Panc1 (cell line): ENCODE measurements around the gene ARG2. TPM values are rescaled to one million over a fixed set of nuclear protein-coding genes. Genes with fewer than 3 reads are reported as not detected.

Experiments used
- ATAC-seq: fragments of 200-7000 bp; cut with Tn5 transposase; 2 replicates; pipeline ENCODE4 v1.9.1; 2020; ENCODE audit warnings: mild to moderate bottlenecking, moderate library complexity
- BruUV-seq: library from RNA; stranded (reverse); fragments of 400-500 nt; replicated peaks from 2 replicates; lab custom pipeline; 2021; lab: Mats Ljungman, UMichigan
- CTCF ChIA-PET: fragments of 300-600 bp; sonication (Branson Sonifier 250); formaldehyde crosslinking; loops from one replicate; lab custom pipeline; 2022; ENCODE audit warnings: antibody characterized with exemption; lab: Charles Lee
- POLR2A ChIA-PET: fragments of 300-600 bp; sonication (Branson Sonifier 250); formaldehyde crosslinking; loops from one replicate; lab custom pipeline; 2022; ENCODE audit warnings: antibody characterized with exemption; lab: Charles Lee
- DNase-seq: peaks from one replicate; pipeline ENCODE4 v3.0.0-alpha.2; 2010; ENCODE audit warnings: low read depth, low spot score
- H3K27ac ChIP-seq: 2 replicates; pipeline ENCODE4 v1.5.1; 2011; ENCODE audit warnings: mild to moderate bottlenecking, low read length, inconsistent platforms
- H3K27me3 ChIP-seq: fragments of 200-500 bp; sonication (Bioruptor generic); 2 replicates; pipeline ENCODE4 v1.6.0; 2014; ENCODE audit warnings: low read length, inconsistent platforms; ENCODE audit not compliant: control insufficient read depth, insufficient read depth
- H3K36me3 ChIP-seq: fragments of 200-500 bp; sonication (Bioruptor generic); 2 replicates; pipeline ENCODE4 v1.5.1; 2014; ENCODE audit warnings: inconsistent platforms, mild to moderate bottlenecking, low read length, moderate library complexity; ENCODE audit not compliant: control insufficient read depth, insufficient read depth
- H3K4me1 ChIP-seq: 2 replicates; pipeline ENCODE4 v1.5.1; 2011; ENCODE audit warnings: inconsistent platforms, mild to moderate bottlenecking, low read length, moderate library complexity; ENCODE audit not compliant: control insufficient read depth, insufficient read depth
- H3K4me3 ChIP-seq, 2 experiments: 2 replicates each; pipeline ENCODE4 v1.5.1; 2011 to 2012; ENCODE audit warnings: low read depth in 2 of 2, low read length in 2 of 2, mild to moderate bottlenecking in 2 of 2, inconsistent platforms in 1 of 2, moderate library complexity in 1 of 2
- H3K9me3 ChIP-seq: fragments of 200-500 bp; sonication (Bioruptor generic); 2 replicates; pipeline ENCODE4 v1.5.1; 2014; ENCODE audit warnings: low read depth, mild to moderate bottlenecking, inconsistent platforms, low read length, moderate library complexity; ENCODE audit not compliant: control insufficient read depth, insufficient read depth
- CTCF ChIP-seq: fragments of 450-650 bp; IDR thresholded peaks from 2 replicates; pipeline ENCODE4 v1.5.1; 2017; ENCODE audit warnings: mild to moderate bottlenecking
- POLR2AphosphoS5 ChIP-seq: IDR thresholded peaks from 2 replicates; pipeline ENCODE4 v1.6.1; 2012; ENCODE audit warnings: mild to moderate bottlenecking, low read depth, low read length, moderate library complexity
- REST ChIP-seq, 2 experiments: IDR thresholded peaks; 2 replicates each; pipeline ENCODE4 v1.6.1; 2011 to 2012; ENCODE audit warnings: low read depth in 2 of 2, control low read depth in 1 of 2, low read length in 1 of 2, mild to moderate bottlenecking in 1 of 2, moderate library complexity in 1 of 2; ENCODE audit not compliant: insufficient read depth in 1 of 2
- SIN3A ChIP-seq: IDR thresholded peaks from 2 replicates; pipeline ENCODE4 v1.6.1; 2012; ENCODE audit warnings: low read depth, mild to moderate bottlenecking, low read length, moderate library complexity, borderline replicate concordance; ENCODE audit not compliant: insufficient read depth
- TCF7L2 ChIP-seq: IDR thresholded peaks from 2 replicates; pipeline ENCODE4 v1.6.1; 2011; ENCODE audit warnings: mild to moderate bottlenecking, low read depth, low read length, inconsistent platforms
- in situ Hi-C: cut with HindIII; loops from 2 replicates; pipeline ENCODE4 v1.10.0; 2016; ENCODE audit warnings: low sequenced_read_pairs, low pct_unique_long_range_greater_than_20kb
- intact Hi-C: fragments of 100-400 bp; cut with micrococcal nuclease; formaldehyde crosslinking; loops from one replicate; pipeline ENCODE4 v1.10.0; 2022; ENCODE audit not compliant: unreplicated experiment
- total RNA-seq: library from RNA; stranded (reverse); gene quantifications from one replicate; pipeline ENCODE4 v1.2.1, GENCODE V29; 2021; ENCODE audit not compliant: unreplicated experiment

Gene ARG2
- total RNA-seq, 1 experiment from 2014 or later, result 1.1 TPM

GRCh38 chr14:67577909-67578749, 41.6 kb upstream of the ARG2 start:
- no peak for ATAC-seq
- CTCF ChIA-PET, result no interaction called here

GRCh38 chr14:67579040-67579439, 40.7 kb upstream of the ARG2 start:
- ATAC-seq (no peak), DNase-seq (no peak)
- POLR2A ChIA-PET, result no interaction called here
- no TSS peak for BruUV-seq
- Histone ChIP-seq H3K27me3 (no peaks in the 10 kb centered on the region), H3K4me3 (no peak overlapping the region), H3K9me3 (no peaks in the 10 kb centered on the region), H3K4me1 (no peaks in the 10 kb centered on the region), H3K27ac (no peak overlapping the region), H3K36me3 (no peaks in the 10 kb centered on the region)
- in situ Hi-C loops, result no loop called here
- TF ChIP-seq SIN3A (no peak), REST (IDR thresholded peaks at IDR 0.05; ENCODE audit: insufficient read depth in 1 of 2, low read depth in 2 of 2, low read length in 1 of 2) (no peak), POLR2AphosphoS5 (no peak), CTCF (no peak)
- CTCF ChIA-PET, result interaction anchor here (1.0 to 1.2 kb wide), 3 partner anchors 8 to 152 kb away, joined by 3 read pairs; no protein-coding TSS in a partner anchor
- intact Hi-C loops, result no loop called here

More at GRCh38 chr14:67577909-67578749, 41.6 kb upstream of the ARG2 start:
- BruUV-seq, result no TSS peak
- intact Hi-C loops, result no loop called here
- Histone ChIP-seq H3K27ac (no peak overlapping the region), H3K27me3 (no peaks in the 10 kb centered on the region), H3K36me3 (no peaks in the 10 kb centered on the region), H3K4me3 (no peak overlapping the region), H3K4me1 (no peaks in the 10 kb centered on the region), H3K9me3 (no peaks in the 10 kb centered on the region)
- POLR2A ChIA-PET, result no interaction called here
- TF ChIP-seq CTCF (no peak), TCF7L2 (no peak), POLR2AphosphoS5 (no peak), REST (IDR thresholded peaks at IDR 0.05; ENCODE audit: insufficient read depth in 1 of 2, low read depth in 2 of 2, low read length in 1 of 2) (no peak), SIN3A (no peak)
- DNase-seq, result no peak
- in situ Hi-C loops, result no loop called here
